Activated B cell treated with CpG ODN at 0.5 μM for 24 hours (primary cell): ENCODE results near the gene FHAD1. TPM values are rescaled to one million over a fixed set of nuclear protein-coding genes. Genes with fewer than 3 reads are reported as not detected.

Source experiments
- total RNA-seq: library from RNA; stranded (reverse); gene quantifications from 2 replicates; pipeline ENCODE4 v1.2.3, GENCODE V29; 2022

The FHAD1 gene
- total RNA-seq, 1 donor from 2014 or later: not detected

Other genes with a start within 250 kb of the FHAD1 start
- gene TMEM51, start 93.5 kb upstream of the FHAD1 start, total RNA-seq: not detected in 2 replicates
- gene EFHD2, start 162.7 kb downstream of the FHAD1 start, total RNA-seq: 55.3 and 56.5 TPM in 2 replicates
- 0.39 and 0.80 TPM in 2 replicates for gene CTRC, start 191.2 kb downstream of the FHAD1 start, total RNA-seq
- gene CELA2A, start 209.5 kb downstream of the FHAD1 start, total RNA-seq: not detected in 2 replicates
- gene CELA2B, start 228.9 kb downstream of the FHAD1 start, total RNA-seq: not detected in 2 replicates